GM18858 (cell line): Measurements from ENCODE around the gene TXK.

ENCODE experiments used
- ATAC-seq: cut with Tn5 transposase; IDR thresholded peaks from one replicate; pipeline ENCODE4 v1.9.1; 2021; ENCODE audit not compliant: unreplicated experiment

The TXK gene

DNA sequence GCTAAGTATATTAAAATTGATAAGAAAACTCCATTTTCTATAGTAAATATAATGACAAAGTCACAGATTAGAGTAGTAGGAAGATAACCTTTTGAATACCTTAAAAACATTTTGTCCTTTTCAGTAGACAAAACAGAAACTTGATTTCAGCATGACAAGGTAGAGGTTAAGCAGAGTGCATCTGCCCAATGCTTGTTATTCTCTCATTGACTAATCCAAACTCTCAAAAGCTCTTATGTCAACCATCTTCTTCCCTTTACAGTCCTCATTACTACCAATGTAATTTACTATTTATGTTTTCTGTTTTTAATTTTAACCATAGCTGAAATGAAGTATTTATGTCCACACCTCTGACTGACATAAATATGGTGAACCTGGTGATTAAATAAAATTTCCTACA is 106.4 kb downstream of the TXK start:
- peak; percentile 81 for ATAC-seq

GRCh38 chr4:48025005-48025404 is 109.0 kb downstream of the TXK start:
- ATAC-seq, result no peak

GRCh38 chr4:48024522-48024921 is 109.5 kb downstream of the TXK start:
- no peak for ATAC-seq

DNA sequence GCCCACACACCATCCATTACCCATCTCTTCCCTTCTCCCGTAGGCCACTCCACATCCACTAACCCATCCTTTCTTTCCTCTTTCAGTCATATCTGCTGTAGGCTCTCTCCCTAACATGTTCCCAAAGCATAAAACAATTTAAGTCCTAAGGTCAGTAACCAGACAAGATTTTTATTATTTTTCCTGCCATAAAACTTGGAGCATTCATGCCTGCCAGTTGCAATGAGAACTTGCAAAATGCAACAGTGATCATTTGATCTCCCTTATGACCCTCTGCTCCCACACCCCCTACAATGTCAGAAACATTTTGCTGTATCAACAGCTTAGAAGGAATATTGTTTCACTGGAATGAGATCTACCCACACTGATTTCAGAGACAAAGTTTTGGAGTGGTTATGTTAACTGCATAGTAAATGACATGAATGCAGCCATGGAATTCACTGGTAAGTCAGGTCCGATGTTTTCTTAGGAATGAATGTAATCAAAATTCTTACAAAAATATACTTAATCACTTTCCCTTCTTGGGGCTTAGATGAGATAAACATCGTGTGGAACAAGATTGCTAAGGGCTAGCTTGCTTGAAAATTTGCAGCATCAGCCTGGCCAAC is 111.8 kb downstream of the TXK start:
- no peak for ATAC-seq

- ATAC-seq, result no peak
Measured at GRCh38 chr4:48021100-48021499, 113.0 kb downstream of the TXK start.

DNA sequence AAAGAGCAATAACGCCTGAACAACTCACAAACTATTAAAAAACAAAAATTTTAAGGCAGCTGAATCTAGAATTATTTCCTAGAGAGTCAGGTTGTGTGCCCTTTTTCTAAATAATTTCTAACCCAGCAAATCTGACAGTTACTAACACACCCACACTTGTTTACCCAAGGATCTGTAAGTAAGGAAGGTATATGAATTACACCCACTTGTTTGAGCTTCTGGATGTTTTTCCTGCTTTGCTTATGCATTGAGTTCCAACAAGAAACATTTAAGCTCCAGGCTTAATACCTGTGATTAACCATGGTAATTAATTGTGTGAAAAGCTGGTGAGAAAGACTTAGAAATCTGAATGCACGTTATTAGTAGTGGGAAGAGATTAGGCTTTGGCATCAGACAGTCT is 115.9 kb downstream of the TXK start:
- no peak for ATAC-seq

- ATAC-seq, result no peak
Measured at GRCh38 chr4:48017108-48017571, 116.9 kb downstream of the TXK start.
